ENCODE measurements around the gene SLC16A3. TPM values are rescaled to one million over a fixed set of nuclear protein-coding genes. Genes with fewer than 3 reads are reported as not detected.

Gene SLC16A3
- 191 and 226 TPM in 2 replicates for total RNA-seq

DNA sequence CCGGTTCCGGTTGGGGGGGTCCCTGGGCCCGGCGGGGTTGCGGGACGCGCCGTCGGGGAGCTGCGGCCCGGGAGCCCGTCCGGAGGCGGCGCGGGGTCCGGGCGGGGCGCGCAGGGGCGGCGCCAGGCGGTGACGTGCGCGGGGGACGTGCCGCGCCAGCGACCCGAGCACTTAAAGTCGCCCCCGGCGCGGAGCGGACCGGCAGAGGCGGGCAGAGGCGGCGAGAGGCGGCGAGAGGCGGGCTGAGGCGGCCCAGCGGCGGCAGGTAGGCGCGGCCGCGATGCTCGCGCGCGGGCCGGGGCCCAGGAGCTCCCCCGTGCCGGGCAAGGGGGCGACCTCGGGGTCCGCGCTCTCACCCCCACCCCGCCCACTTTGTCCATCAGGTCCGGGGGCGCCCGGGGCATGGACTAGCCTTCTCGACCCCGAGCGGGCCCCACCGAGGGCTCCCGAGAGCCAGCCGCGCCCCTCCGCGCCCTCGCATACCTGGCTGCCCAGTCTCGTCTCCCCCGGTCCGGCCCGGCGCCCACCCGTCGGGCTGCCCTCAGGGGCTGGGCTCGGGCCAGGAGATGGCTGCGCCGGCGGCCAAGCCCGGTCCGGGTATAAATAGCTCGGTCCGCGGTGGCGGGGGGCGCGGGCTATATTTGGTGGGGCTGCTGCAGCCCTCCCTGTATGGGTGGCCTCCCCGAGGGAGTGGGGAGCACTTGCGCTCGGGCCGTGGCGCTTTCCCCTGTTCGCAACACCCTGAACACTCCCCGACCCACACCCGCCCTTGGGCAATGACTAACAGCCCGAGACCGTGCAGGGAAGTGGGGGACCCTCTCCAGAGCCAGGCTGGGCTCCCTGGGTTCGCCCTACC lies at the start of gene SLC16A3:
TSS of gene SLC16A3 (plus strand) at position 201 of the 856 bp plus-strand sequence. CDS start 6,967 bp downstream, outside the sequence.

GRCh38 chr17:82212331-82213250 lies 16.3 kb upstream of the SLC16A3 start, which contains the start of gene CCDC57:
Gene CCDC57 (minus strand): TSS chr17:82212842. CDS start chr17:82201944, 10,898 bp downstream.

DNA sequence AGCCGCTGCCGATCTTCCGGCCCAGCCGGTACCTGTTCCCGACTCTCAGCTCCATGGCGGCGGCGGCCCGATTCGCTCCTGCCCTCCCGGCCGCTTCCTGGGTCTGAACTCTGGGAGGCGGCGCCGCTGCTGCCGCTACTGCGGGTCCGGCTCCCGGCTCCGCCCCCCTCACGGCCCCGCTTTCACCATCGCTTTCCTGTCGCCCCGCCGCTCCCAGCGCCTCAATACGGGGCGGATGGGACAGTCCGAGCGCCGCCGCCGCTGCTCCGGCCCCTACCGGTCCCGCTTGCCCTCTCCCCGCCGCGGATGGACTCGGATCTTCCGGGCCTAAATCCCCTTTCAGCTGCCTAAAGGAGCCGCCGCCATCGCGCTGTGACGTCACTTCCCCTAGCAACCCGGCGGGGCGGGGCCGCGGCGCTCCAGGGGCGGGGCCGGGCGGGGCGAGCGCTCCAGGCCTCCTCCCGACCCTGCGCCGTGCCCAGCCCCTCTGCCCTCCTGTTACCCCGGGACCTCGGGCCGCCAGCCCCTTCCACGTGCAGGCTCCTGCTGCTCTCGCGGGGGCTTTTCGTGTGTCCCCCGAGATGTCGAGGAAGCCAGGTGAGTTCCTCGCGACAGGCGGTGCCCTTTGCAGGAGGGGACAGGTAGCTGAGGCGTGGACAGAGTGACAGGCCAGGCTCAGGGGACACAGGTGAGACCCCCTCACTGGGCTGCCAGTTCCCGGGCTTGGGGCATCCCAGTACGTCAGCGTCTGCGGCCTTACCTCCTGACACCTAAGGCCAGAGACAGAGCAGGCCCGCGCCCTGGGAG lies 44.7 kb downstream of the SLC16A3 start, which contains the start of gene CSNK1D:
TSS of gene CSNK1D (minus strand) at position 374 of the 807 bp plus-strand sequence. CDS start at position 55, 319 bp downstream.

Other genes starting within 250 kb of the SLC16A3 start
- gene CENPX, start 206.2 kb upstream of the SLC16A3 start, total RNA-seq: 13.5 and 14.9 TPM in 2 replicates
- 9.2 and 10.4 TPM in 2 replicates for gene LRRC45, start 205.7 kb upstream of the SLC16A3 start, total RNA-seq
- gene RAC3, start 197.4 kb upstream of the SLC16A3 start, total RNA-seq: 5.0 and 5.5 TPM in 2 replicates
- gene DCXR, start 191.3 kb upstream of the SLC16A3 start, total RNA-seq: 29.9 and 35.8 TPM in 2 replicates
- gene RFNG, start 177.2 kb upstream of the SLC16A3 start, total RNA-seq: 56.5 and 59.9 TPM in 2 replicates
- gene GPS1, start 177.1 kb upstream of the SLC16A3 start, total RNA-seq: 95.2 and 105 TPM in 2 replicates
- 50.3 and 53.1 TPM in 2 replicates for gene DUS1L, start 163.2 kb upstream of the SLC16A3 start, total RNA-seq
- 227 and 302 TPM in 2 replicates for gene FASN, start 130.8 kb upstream of the SLC16A3 start, total RNA-seq
- 21.1 and 30.3 TPM in 2 replicates for gene CCDC57, start 16.2 kb upstream of the SLC16A3 start, total RNA-seq
- gene CSNK1D, start 44.7 kb downstream of the SLC16A3 start, total RNA-seq: 58.8 and 66.0 TPM in 2 replicates
- gene CD7, start 88.6 kb downstream of the SLC16A3 start, total RNA-seq: 0.24 and 0.32 TPM in 2 replicates
- 101 and 151 TPM in 2 replicates for gene SECTM1, start 104.7 kb downstream of the SLC16A3 start, total RNA-seq
- gene TEX19, start 130.2 kb downstream of the SLC16A3 start, total RNA-seq: not detected in 2 replicates
- gene UTS2R, start 142.7 kb downstream of the SLC16A3 start, total RNA-seq: 0.32 TPM in 1 of 2 replicates, not detected in the other
- gene HEXD, start 189.3 kb downstream of the SLC16A3 start, total RNA-seq: 22.0 and 35.9 TPM in 2 replicates
- gene OGFOD3, start 189.5 kb downstream of the SLC16A3 start, total RNA-seq: 37.6 and 45.8 TPM in 2 replicates
- gene CYBC1, start 221.7 kb downstream of the SLC16A3 start, total RNA-seq: 58.0 and 85.3 TPM in 2 replicates
- gene NARF, start 229.7 kb downstream of the SLC16A3 start, total RNA-seq: 33.8 and 34.9 TPM in 2 replicates